Activated T-cell treated with anti-CD3 and anti-CD28 coated beads, Interleukin-2, amount 50 U/mL, for 4 hours (primary cell): ENCODE data around the gene KCP. TPM values are rescaled to one million over a fixed set of nuclear protein-coding genes. Genes with fewer than 3 reads are reported as not detected.
A peak's percentile ranks its signal among the peaks of the same experiment; 100 is the strongest.

Source experiments
- ATAC-seq, 2 donors: fragments of 200-7000 bp; cut with Tn5 transposase; one replicate each; pipeline ENCODE4 v1.10.0; 2021
- DNase-seq: peaks from one replicate; pipeline ENCODE4 v3.0.0-alpha.2; 2020
- H3K27me3 Mint-ChIP-seq: one replicate; pipeline ENCODE4 v1.8.0; 2021; ENCODE audit warnings: low read depth, mixed read lengths
- H3K36me3 Mint-ChIP-seq: one replicate; pipeline ENCODE4 v1.8.0; 2022; ENCODE audit warnings: mixed read lengths; ENCODE audit not compliant: insufficient read depth
- H3K4me1 Mint-ChIP-seq: one replicate; pipeline ENCODE4 v1.8.0; 2021; ENCODE audit warnings: low read depth, mixed read lengths
- H3K4me3 Mint-ChIP-seq: one replicate; pipeline ENCODE4 v1.8.0; 2021; ENCODE audit warnings: mild to moderate bottlenecking, moderate library complexity, mixed read lengths
- H3K9me3 Mint-ChIP-seq: one replicate; pipeline ENCODE4 v1.8.0; 2021; ENCODE audit warnings: mixed read lengths
- total RNA-seq, 3 donors: library from RNA; stranded (reverse); gene quantifications; one replicate each; pipeline ENCODE4 v1.2.1, GENCODE V29; 2021

The KCP gene
- total RNA-seq, 3 donors from 2014 or later = 0.10 to 0.40 (median 0.27) TPM

GRCh38 chr7:128849156-128849515, 61.4 kb downstream of the KCP start:
- Mint-ChIP-seq H3K9me3 (no peaks in the 10 kb centered on the region), H3K4me1 (no peaks in the 10 kb centered on the region), H3K4me3 (no peak overlapping the region), H3K27me3 (no peaks in the 10 kb centered on the region), H3K36me3 (no peaks in the 10 kb centered on the region)
- DNase-seq = no peak
- ATAC-seq = no peak

GRCh38 chr7:128848289-128849155, 62.0 kb downstream of the KCP start:
- no peaks in the 10 kb centered on the region for H3K9me3 Mint-ChIP-seq
- DNase-seq (no peak), ATAC-seq (no peak)
- H3K36me3 Mint-ChIP-seq = no peaks in the 10 kb centered on the region
- H3K27me3 Mint-ChIP-seq = no peaks in the 10 kb centered on the region
- no peak overlapping the region for H3K4me3 Mint-ChIP-seq
- no peaks in the 10 kb centered on the region for H3K4me1 Mint-ChIP-seq

GRCh38 chr7:128847721-128848211, 62.7 kb downstream of the KCP start:
- DNase-seq = no peak
- Mint-ChIP-seq H3K36me3 (no peaks in the 10 kb centered on the region), H3K4me1 (no peaks in the 10 kb centered on the region), H3K9me3 (no peaks in the 10 kb centered on the region), H3K27me3 (no peaks in the 10 kb centered on the region), H3K4me3 (no peak overlapping the region)
- no peak for ATAC-seq

GRCh38 chr7:128846781-128847444, 63.6 kb downstream of the KCP start:
- H3K36me3 Mint-ChIP-seq = no peaks in the 10 kb centered on the region
- H3K4me1 Mint-ChIP-seq = peaks cover 1% of the 10 kb centered on the region
- no peaks in the 10 kb centered on the region for H3K9me3 Mint-ChIP-seq
- no peaks in the 10 kb centered on the region for H3K27me3 Mint-ChIP-seq
- no peak overlapping the region for H3K4me3 Mint-ChIP-seq
- ATAC-seq = no peak
- no peak for DNase-seq

GRCh38 chr7:128845987-128846386, 64.5 kb downstream of the KCP start:
- DNase-seq (no peak), ATAC-seq (no peak)
- Mint-ChIP-seq H3K4me1 (peaks cover 3% of the 10 kb centered on the region), H3K9me3 (no peaks in the 10 kb centered on the region), H3K27me3 (no peaks in the 10 kb centered on the region), H3K36me3 (no peaks in the 10 kb centered on the region), H3K4me3 (no peak overlapping the region)

- Mint-ChIP-seq H3K4me3 (no peak overlapping the region), H3K9me3 (no peaks in the 10 kb centered on the region)
- no peak for ATAC-seq
Measured at GRCh38 chr7:128845475-128845874, 65.0 kb downstream of the KCP start.

GRCh38 chr7:128844777-128845311, 65.7 kb downstream of the KCP start:
- H3K4me3 Mint-ChIP-seq = no peak overlapping the region
- ATAC-seq (no peak), DNase-seq (no peak)
- no peaks in the 10 kb centered on the region for H3K9me3 Mint-ChIP-seq
- H3K36me3 Mint-ChIP-seq = no peaks in the 10 kb centered on the region
- H3K4me1 Mint-ChIP-seq = peaks cover 3% of the 10 kb centered on the region
- no peaks in the 10 kb centered on the region for H3K27me3 Mint-ChIP-seq

More at GRCh38 chr7:128845475-128845874, 65.0 kb downstream of the KCP start:
- H3K36me3 Mint-ChIP-seq = no peaks in the 10 kb centered on the region
- peaks cover 3% of the 10 kb centered on the region for H3K4me1 Mint-ChIP-seq
- no peaks in the 10 kb centered on the region for H3K27me3 Mint-ChIP-seq
- no peak for DNase-seq

- DNase-seq = no peak
- Mint-ChIP-seq H3K4me3 (no peak overlapping the region), H3K9me3 (no peaks in the 10 kb centered on the region), H3K27me3 (no peaks in the 10 kb centered on the region), H3K36me3 (no peaks in the 10 kb centered on the region), H3K4me1 (peaks cover 3% of the 10 kb centered on the region)
- no peak for ATAC-seq
Measured at GRCh38 chr7:128843938-128844621, 66.4 kb downstream of the KCP start.

GRCh38 chr7:128842674-128843641, 67.6 kb downstream of the KCP start:
- H3K9me3 Mint-ChIP-seq = no peaks in the 10 kb centered on the region
- H3K4me1 Mint-ChIP-seq = peaks cover 3% of the 10 kb centered on the region
- no peak for DNase-seq
- H3K27me3 Mint-ChIP-seq = no peaks in the 10 kb centered on the region
- no peak overlapping the region for H3K4me3 Mint-ChIP-seq
- no peak for ATAC-seq
- no peaks in the 10 kb centered on the region for H3K36me3 Mint-ChIP-seq

GRCh38 chr7:128841921-128842673, 68.4 kb downstream of the KCP start:
- Mint-ChIP-seq H3K36me3 (no peaks in the 10 kb centered on the region), H3K9me3 (no peaks in the 10 kb centered on the region), H3K27me3 (no peaks in the 10 kb centered on the region), H3K4me1 (peaks cover 3% of the 10 kb centered on the region), H3K4me3 (no peak overlapping the region)
- ATAC-seq = peak; percentile 66 to 69
- peak; percentile 49 for DNase-seq

GRCh38 chr7:128841171-128841690, 69.3 kb downstream of the KCP start:
- no peaks in the 10 kb centered on the region for H3K27me3 Mint-ChIP-seq
- no peak overlapping the region for H3K4me3 Mint-ChIP-seq
- peaks cover 3% of the 10 kb centered on the region for H3K4me1 Mint-ChIP-seq
- no peak for ATAC-seq
- no peak for DNase-seq
- no peaks in the 10 kb centered on the region for H3K9me3 Mint-ChIP-seq
- no peaks in the 10 kb centered on the region for H3K36me3 Mint-ChIP-seq

- ATAC-seq (no peak), DNase-seq (no peak)
- H3K4me1 Mint-ChIP-seq = peaks cover 3% of the 10 kb centered on the region
- no peaks in the 10 kb centered on the region for H3K27me3 Mint-ChIP-seq
- H3K36me3 Mint-ChIP-seq = no peaks in the 10 kb centered on the region
- H3K9me3 Mint-ChIP-seq = no peaks in the 10 kb centered on the region
- H3K4me3 Mint-ChIP-seq = no peak overlapping the region
Measured at GRCh38 chr7:128840326-128841170, 70.0 kb downstream of the KCP start.
